Measurements from ENCODE around the gene RFPL3.
A peak's percentile ranks its signal among the peaks of the same experiment; 100 is the strongest.
"Not testable (repeated sequence)": the region's sequence is repeated elsewhere in the genome, so short reads cannot be mapped to it uniquely, and the experiment has no call there.

The RFPL3 gene

GRCh38 chr22:32353292-32353691, 4.4 kb upstream of the RFPL3 start:
- H3K4me3 Mint-ChIP-seq, result no peak overlapping the region
- no peaks in the 10 kb centered on the region for H3K36me3 Mint-ChIP-seq (ENCODE audit: low read depth)
- no peaks in the 10 kb centered on the region for H3K9me3 Mint-ChIP-seq
- H3K27me3 Mint-ChIP-seq (ENCODE audit: low read depth, poor library complexity), result peaks cover 3% of the 10 kb centered on the region
- no peak for TF ChIP-seq CTCF (IDR thresholded peaks at IDR 0.05)
- no peak for DNase-seq
- no peak overlapping the region for H3K27ac Mint-ChIP-seq
- peaks cover 19% of the 10 kb centered on the region for H3K4me1 Mint-ChIP-seq

GRCh38 chr22:32353840-32354239, 3.8 kb upstream of the RFPL3 start:
- Mint-ChIP-seq H3K4me3 (no peak overlapping the region), H3K4me1 (peaks cover 19% of the 10 kb centered on the region), H3K27me3 (ENCODE audit: low read depth, poor library complexity) (peaks cover 3% of the 10 kb centered on the region), H3K27ac (no peak overlapping the region), H3K36me3 (ENCODE audit: low read depth) (no peaks in the 10 kb centered on the region), H3K9me3 (no peaks in the 10 kb centered on the region)
- no peak for TF ChIP-seq CTCF (IDR thresholded peaks at IDR 0.05)
- no peak for DNase-seq

DNA sequence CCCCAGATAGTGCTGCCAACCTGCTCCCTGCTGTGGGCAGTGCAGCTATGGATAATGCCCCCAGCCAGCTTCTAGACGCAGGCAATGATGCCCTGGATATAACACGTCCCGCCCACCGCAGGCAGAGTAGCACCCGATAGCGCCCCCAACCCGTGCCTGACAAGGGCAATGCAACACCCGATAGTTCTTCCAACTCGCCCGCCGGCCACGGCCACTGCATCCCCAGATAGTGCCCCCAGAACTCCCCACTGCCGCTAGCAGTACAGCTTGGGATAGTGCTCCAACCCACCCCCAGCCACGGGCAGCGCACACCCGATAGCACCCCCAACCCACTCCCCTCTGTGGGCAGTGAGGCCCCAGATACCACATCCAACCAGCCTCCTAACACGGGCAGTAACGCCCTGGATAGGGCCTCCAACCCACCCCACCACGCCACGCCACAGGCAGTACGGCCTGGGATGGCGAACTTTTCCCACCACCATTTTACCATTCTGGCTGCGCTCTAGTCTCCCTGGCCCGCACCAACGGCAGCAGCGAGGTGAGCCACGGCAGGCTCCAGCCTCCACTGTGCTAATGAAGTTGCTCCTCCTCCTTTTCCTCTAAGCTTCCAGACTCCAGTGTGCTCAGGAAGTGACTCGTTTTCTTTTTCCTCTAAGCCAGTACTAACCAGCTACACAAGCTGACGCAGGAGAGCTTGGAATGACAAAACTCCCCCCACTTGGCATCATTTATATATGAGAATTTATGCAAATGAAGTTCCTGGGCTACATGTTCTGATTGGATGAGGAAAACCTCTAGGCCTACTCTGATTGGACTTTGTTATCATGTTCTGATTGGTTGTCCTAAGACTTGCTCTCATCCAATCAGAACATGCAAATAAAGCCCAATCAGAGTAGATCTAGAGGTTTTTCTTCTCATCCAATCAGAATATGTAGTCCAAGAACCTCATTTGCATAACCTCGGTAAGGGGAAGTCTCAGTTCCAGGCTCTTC, 3.0 kb upstream of the RFPL3 start:
- Mint-ChIP-seq H3K27ac (no peak overlapping the region), H3K4me3 (no peak overlapping the region), H3K4me1 (peaks cover 19% of the 10 kb centered on the region), H3K27me3 (ENCODE audit: low read depth, poor library complexity) (peaks cover 5% of the 10 kb centered on the region), H3K36me3 (ENCODE audit: low read depth) (no peaks in the 10 kb centered on the region), H3K9me3 (no peaks in the 10 kb centered on the region)
- no peak for TF ChIP-seq CTCF (IDR thresholded peaks at IDR 0.05)
- DNase-seq, result no peak

DNA sequence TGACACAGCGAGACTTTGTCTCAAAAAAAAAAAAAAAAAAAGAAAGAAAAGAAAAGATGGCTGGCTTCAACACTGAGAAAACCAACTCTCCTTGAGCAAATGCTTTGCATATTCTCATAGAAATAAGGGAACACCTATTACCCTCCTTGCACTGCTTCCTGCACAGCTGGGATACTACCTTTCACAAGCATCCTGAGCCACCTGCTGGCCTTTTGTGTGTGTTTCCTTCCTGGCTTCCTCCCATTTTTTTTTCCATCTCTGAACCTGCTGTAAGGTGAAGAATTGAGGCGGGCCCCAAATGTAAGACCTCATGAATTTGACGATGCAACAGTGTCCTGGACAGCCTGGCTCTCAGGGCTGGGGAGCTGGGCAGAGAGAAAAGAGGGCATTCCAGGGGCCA, 1.9 kb upstream of the RFPL3 start:
- TF ChIP-seq CTCF (IDR thresholded peaks at IDR 0.05), result peak; percentile 17
- Mint-ChIP-seq H3K4me1 (peaks cover 15% of the 10 kb centered on the region), H3K27ac (no peak overlapping the region), H3K9me3 (no peaks in the 10 kb centered on the region), H3K36me3 (ENCODE audit: low read depth) (no peaks in the 10 kb centered on the region), H3K4me3 (no peak overlapping the region), H3K27me3 (ENCODE audit: low read depth, poor library complexity) (peaks cover 5% of the 10 kb centered on the region)
- no peak for DNase-seq

DNA sequence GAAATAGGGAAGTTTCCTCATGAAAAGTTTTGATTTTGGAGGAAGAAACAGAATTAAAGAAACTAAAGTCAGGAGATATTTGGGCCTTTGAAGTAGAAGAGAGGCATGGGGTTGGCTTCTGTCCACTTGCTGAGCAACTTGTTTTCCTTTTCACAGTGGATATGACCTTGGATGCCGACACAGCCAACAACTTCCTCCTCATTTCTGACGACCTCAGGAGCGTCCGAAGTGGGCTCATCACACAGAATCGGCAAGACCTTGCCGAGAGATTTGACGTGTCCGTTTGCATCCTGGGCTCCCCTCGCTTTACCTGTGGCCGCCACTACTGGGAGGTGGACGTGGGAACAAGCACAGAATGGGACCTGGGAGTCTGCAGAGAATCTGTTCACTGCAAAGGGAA, 2.4 kb downstream of the RFPL3 start:
- Mint-ChIP-seq H3K27me3 (ENCODE audit: low read depth, poor library complexity) (peaks cover 11% of the 10 kb centered on the region), H3K4me1 (peaks cover 23% of the 10 kb centered on the region)
- not testable (repeated sequence) for DNase-seq; H3K27ac Mint-ChIP-seq; H3K4me3 Mint-ChIP-seq; H3K36me3 Mint-ChIP-seq (ENCODE audit: low read depth); H3K9me3 Mint-ChIP-seq

GRCh38 chr22:32361257-32361656, 3.6 kb downstream of the RFPL3 start:
- Mint-ChIP-seq H3K4me3 (no peak overlapping the region), H3K4me1 (peaks cover 18% of the 10 kb centered on the region), H3K36me3 (ENCODE audit: low read depth) (no peaks in the 10 kb centered on the region), H3K9me3 (no peaks in the 10 kb centered on the region), H3K27ac (no peak overlapping the region), H3K27me3 (ENCODE audit: low read depth, poor library complexity) (peaks cover 8% of the 10 kb centered on the region)
- TF ChIP-seq CTCF (IDR thresholded peaks at IDR 0.05), result no peak
- no peak for DNase-seq
